ENCODE measurements around the gene WSCD2.

DNA sequence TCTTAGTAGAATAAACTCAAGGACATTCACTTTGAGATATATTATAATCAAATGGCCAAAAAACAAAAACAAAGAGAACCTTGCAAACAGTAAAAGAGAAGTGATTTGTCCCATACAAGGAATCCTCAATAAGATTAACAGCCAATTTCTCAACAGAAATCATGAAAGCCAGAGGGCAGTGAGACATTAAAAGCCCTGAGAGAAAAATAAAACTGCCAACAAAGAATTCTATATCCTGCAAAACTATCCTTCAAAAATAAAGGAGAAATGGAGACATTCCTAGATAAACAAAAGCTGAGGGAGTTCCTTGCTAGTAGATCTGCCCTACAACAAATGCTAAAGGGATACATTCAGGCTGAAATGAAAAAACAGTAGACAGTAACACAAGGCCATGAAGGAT lies 131.9 kb downstream of the WSCD2 start:
- TF ChIP-seq, protein P1, sequence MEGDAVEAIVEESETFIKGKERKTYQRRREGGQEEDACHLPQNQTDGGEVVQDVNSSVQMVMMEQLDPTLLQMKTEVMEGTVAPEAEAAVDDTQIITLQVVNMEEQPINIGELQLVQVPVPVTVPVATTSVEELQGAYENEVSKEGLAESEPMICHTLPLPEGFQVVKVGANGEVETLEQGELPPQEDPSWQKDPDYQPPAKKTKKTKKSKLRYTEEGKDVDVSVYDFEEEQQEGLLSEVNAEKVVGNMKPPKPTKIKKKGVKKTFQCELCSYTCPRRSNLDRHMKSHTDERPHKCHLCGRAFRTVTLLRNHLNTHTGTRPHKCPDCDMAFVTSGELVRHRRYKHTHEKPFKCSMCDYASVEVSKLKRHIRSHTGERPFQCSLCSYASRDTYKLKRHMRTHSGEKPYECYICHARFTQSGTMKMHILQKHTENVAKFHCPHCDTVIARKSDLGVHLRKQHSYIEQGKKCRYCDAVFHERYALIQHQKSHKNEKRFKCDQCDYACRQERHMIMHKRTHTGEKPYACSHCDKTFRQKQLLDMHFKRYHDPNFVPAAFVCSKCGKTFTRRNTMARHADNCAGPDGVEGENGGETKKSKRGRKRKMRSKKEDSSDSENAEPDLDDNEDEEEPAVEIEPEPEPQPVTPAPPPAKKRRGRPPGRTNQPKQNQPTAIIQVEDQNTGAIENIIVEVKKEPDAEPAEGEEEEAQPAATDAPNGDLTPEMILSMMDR (conservative IDR thresholded peaks at IDR 0.05; ENCODE audit: low read length) = no peak
- no peak for TF ChIP-seq EZH2phosphoT487 (IDR thresholded peaks at IDR 0.05; ENCODE audit: borderline replicate concordance)

Data from Loucy (cell line).